Measurements from ENCODE around the gene GRIK3.

The GRIK3 gene

DNA sequence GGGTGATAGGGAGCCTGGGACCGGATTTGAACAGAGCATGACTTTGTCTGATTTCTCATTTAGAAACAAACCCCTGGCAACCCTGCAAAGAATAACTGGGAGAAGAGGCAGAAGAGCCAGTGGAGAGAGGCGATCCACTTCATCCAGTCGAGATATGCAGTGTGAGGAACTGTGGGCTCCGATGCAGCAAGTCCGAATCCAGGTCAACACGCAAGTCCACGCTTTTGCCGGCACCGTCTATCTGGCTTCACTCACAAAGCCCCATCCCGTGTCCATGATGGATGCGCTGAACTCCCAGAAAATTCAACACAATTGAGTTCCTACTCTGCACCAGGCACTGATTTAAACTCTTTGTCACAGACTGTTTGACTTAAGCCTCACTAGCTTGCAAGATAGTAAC lies 191.3 kb downstream of the GRIK3 start:
- no peak overlapping the region for H3K27ac ChIP-seq (ENCODE audit: low read length)
- H3K9me3 ChIP-seq (ENCODE audit: control insufficient read depth, low read depth, low read length), result no peaks in the 10 kb centered on the region
- H3K4me3 ChIP-seq (ENCODE audit: low read length), result no peak overlapping the region
- no peak overlapping the region for H3K9ac ChIP-seq (ENCODE audit: low read length)
- peaks cover 26% of the 10 kb centered on the region for H3K4me1 ChIP-seq (ENCODE audit: control insufficient read depth, low read depth, low read length)
- no peaks in the 10 kb centered on the region for H3K36me3 ChIP-seq (ENCODE audit: control insufficient read depth, low read depth, low read length)
- H3K27me3 ChIP-seq (ENCODE audit: control insufficient read depth, insufficient read depth, low read length), result no peaks in the 10 kb centered on the region

DNA sequence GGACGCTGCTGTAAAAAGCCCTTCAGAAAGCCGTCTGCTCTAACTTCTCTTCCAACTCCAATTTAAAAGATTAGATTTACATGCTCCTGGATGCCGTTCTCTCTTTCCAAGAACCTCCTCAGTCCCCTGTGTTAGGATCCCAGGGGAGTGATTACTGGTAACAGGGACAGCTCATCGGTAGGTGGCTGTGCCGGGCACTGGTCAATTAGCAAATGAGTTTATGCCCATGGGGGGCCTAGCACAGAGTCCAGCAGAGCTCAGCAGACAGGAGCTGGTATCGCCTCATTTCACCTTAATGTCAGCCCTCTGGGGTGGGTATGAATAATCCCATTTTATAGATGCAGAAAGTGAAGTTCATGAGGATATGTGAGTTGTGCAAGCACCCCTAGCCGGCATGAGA lies 191.9 kb downstream of the GRIK3 start:
- Histone ChIP-seq H3K27ac (ENCODE audit: low read length) (no peak overlapping the region), H3K9me3 (ENCODE audit: control insufficient read depth, low read depth, low read length) (no peaks in the 10 kb centered on the region), H3K27me3 (ENCODE audit: control insufficient read depth, insufficient read depth, low read length) (no peaks in the 10 kb centered on the region), H3K9ac (ENCODE audit: low read length) (no peak overlapping the region), H3K4me3 (ENCODE audit: low read length) (no peak overlapping the region), H3K36me3 (ENCODE audit: control insufficient read depth, low read depth, low read length) (no peaks in the 10 kb centered on the region), H3K4me1 (ENCODE audit: control insufficient read depth, low read depth, low read length) (peaks cover 21% of the 10 kb centered on the region)

DNA sequence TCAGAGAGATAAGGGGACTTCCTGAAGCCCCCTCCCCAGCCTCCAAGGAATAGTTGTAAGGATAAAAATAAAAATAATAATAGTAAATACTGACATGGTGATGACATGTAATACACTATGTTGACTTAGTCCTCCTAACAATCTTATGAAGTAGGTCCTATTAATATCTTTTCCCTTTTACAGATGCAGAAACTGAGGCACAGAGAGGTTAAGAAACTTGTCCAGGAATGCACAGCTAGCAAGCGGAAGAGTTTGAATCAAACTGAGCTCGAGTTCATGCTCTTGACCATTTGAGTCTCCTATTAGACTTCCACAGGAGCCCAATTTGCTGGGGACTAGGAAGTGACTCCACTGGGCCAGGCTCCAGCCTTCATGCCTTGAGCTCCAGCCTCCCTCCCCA lies 194.8 kb downstream of the GRIK3 start:
- Histone ChIP-seq H3K9ac (ENCODE audit: low read length) (no peak overlapping the region), H3K36me3 (ENCODE audit: control insufficient read depth, low read depth, low read length) (no peaks in the 10 kb centered on the region), H3K4me1 (ENCODE audit: control insufficient read depth, low read depth, low read length) (peaks cover 10% of the 10 kb centered on the region), H3K27ac (ENCODE audit: low read length) (no peak overlapping the region), H3K9me3 (ENCODE audit: control insufficient read depth, low read depth, low read length) (no peaks in the 10 kb centered on the region), H3K27me3 (ENCODE audit: control insufficient read depth, insufficient read depth, low read length) (no peaks in the 10 kb centered on the region), H3K4me3 (ENCODE audit: low read length) (no peak overlapping the region)

DNA sequence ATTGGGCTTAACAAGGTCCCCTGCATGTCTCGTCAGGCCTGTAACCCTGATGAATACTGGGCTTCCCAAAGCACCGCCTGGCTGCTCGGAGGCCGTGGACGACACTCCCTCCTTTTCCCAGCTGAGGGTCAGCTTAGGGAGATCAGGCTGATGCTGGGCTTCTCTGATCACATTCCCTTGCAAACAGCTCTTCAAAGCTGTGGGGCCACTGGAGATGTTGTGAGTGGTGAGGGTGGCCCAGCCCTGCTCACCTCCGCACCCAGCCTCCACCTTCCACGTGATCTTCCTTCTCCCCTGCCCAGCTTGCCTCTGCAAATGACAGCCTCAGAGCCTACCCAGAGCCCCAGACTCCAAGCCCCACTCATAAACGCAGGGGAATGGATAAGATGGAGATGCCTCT lies 195.4 kb downstream of the GRIK3 start:
- Histone ChIP-seq H3K4me3 (ENCODE audit: low read length) (no peak overlapping the region), H3K4me1 (ENCODE audit: control insufficient read depth, low read depth, low read length) (peaks cover 10% of the 10 kb centered on the region), H3K36me3 (ENCODE audit: control insufficient read depth, low read depth, low read length) (no peaks in the 10 kb centered on the region), H3K9me3 (ENCODE audit: control insufficient read depth, low read depth, low read length) (no peaks in the 10 kb centered on the region), H3K27ac (ENCODE audit: low read length) (no peak overlapping the region), H3K9ac (ENCODE audit: low read length) (no peak overlapping the region), H3K27me3 (ENCODE audit: control insufficient read depth, insufficient read depth, low read length) (no peaks in the 10 kb centered on the region)

DNA sequence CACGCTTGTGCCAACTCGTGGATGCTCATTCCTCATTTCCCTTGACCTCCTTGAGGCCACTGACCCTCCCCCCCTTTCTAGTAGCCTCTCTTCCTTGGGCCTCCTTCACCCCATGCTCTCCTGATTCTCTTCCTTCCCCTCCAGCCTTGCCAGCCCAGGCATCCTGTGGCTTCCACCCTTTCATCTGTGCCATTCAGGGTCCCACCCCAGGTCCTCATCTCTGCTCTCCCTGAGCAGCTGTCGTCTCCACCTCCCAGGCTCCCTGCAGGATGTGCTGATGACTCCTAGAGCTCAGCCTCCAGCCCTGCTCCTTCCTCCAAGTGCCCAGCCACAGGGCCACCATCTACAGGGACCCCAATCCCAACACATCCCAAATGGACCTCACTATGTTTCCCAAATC lies 197.4 kb downstream of the GRIK3 start:
- Histone ChIP-seq H3K36me3 (ENCODE audit: control insufficient read depth, low read depth, low read length) (no peaks in the 10 kb centered on the region), H3K9me3 (ENCODE audit: control insufficient read depth, low read depth, low read length) (no peaks in the 10 kb centered on the region), H3K9ac (ENCODE audit: low read length) (no peak overlapping the region), H3K27ac (ENCODE audit: low read length) (no peak overlapping the region), H3K27me3 (ENCODE audit: control insufficient read depth, insufficient read depth, low read length) (no peaks in the 10 kb centered on the region), H3K4me1 (ENCODE audit: control insufficient read depth, low read depth, low read length) (peaks cover 3% of the 10 kb centered on the region), H3K4me3 (ENCODE audit: low read length) (no peak overlapping the region)

DNA sequence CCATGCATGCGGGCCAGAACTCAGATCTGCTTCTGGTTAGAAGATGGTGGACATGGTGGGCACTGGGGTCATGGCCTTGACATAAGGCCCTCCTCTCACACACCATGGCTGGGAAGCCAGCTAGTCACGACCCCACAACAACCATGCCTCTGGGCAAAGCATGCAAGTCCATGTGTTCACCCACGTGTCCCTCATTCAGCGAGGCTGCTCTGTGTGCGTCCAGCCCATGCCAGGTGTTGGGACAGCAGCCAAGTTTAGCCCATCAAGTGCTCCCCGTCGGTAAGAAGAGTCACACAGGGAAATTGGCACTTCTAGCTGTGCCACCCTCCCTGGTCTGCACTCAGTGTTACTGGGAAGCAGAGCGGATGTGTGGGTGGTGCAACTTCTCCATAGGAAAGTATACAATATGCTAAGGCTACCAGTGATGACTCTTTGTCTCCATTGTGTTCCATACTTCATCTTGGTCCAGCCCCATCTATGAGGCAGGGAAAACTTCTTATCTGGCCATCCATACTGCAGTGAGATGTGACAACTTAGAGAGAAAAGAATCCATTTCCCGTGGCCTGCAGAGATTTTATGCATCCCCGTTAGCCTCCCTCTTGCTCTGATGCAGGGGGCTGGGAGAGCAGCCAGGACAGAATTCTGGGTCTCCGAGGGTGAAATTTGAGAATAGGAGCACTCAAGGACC lies 198.0 kb downstream of the GRIK3 start:
- H3K27me3 ChIP-seq (ENCODE audit: control insufficient read depth, insufficient read depth, low read length), result no peaks in the 10 kb centered on the region
- no peak overlapping the region for H3K9ac ChIP-seq (ENCODE audit: low read length)
- no peaks in the 10 kb centered on the region for H3K4me1 ChIP-seq (ENCODE audit: control insufficient read depth, low read depth, low read length)
- H3K4me3 ChIP-seq (ENCODE audit: low read length), result no peak overlapping the region
- no peak overlapping the region for H3K27ac ChIP-seq (ENCODE audit: low read length)
- H3K36me3 ChIP-seq (ENCODE audit: control insufficient read depth, low read depth, low read length), result no peaks in the 10 kb centered on the region
- H3K9me3 ChIP-seq (ENCODE audit: control insufficient read depth, low read depth, low read length), result no peaks in the 10 kb centered on the region

DNA sequence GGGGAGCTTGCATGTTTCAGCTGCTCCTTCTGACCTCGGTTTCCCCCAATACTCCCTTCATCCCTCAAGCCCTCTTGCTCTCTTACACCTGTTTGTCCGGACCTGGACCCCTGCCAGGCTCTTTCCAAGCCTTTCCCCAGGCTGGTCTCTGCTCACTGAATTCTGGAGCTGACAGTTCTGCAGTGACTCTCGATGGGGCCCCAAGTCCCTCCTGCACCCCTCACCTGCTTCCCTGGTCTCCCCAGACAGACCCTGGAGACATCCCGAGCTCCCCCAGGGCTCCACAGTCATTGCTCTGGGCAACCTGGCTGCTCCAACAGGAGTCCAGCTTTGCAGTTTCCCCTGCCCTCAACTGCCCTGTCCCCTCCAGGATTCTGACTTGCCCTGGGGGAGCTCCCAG lies 198.6 kb downstream of the GRIK3 start:
- H3K27me3 ChIP-seq (ENCODE audit: control insufficient read depth, insufficient read depth, low read length), result no peaks in the 10 kb centered on the region
- H3K9ac ChIP-seq (ENCODE audit: low read length), result no peak overlapping the region
- no peak overlapping the region for H3K4me3 ChIP-seq (ENCODE audit: low read length)
- H3K27ac ChIP-seq (ENCODE audit: low read length), result no peak overlapping the region
- H3K4me1 ChIP-seq (ENCODE audit: control insufficient read depth, low read depth, low read length), result no peaks in the 10 kb centered on the region
- no peaks in the 10 kb centered on the region for H3K9me3 ChIP-seq (ENCODE audit: control insufficient read depth, low read depth, low read length)
- no peaks in the 10 kb centered on the region for H3K36me3 ChIP-seq (ENCODE audit: control insufficient read depth, low read depth, low read length)

DNA sequence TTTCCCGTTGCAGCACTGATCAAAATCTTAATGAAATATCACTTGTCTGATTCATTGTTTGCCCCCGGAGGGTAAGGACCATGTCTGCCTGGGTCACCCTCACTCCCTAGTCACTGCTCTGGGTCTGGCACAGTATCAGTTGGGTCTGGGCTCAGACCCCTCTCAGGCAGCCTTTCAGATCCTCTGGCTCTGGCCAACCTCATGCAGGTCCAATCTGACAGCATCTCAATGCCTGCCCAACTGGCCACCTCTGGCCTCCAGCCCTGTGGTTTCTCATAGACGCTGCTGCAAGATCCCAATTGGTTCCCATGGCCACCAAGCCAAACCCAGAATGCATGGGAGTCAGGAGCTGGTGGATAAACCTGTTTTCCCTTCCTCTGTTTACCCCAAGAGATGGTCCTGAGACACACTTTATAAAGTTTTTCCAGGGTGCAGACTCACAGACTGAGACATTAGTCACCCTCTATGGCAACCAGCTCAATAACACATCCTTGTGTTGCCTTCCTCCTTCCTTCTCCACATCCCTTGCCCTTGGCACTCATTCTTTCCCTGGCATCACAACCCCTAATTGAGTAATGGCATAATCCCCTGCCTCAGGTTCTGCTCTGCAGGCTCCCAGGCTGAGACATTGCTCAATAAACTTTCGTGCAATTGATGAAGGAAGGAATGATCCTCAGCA lies 199.2 kb downstream of the GRIK3 start:
- Histone ChIP-seq H3K4me3 (ENCODE audit: low read length) (no peak overlapping the region), H3K36me3 (ENCODE audit: control insufficient read depth, low read depth, low read length) (no peaks in the 10 kb centered on the region), H3K4me1 (ENCODE audit: control insufficient read depth, low read depth, low read length) (no peaks in the 10 kb centered on the region), H3K27me3 (ENCODE audit: control insufficient read depth, insufficient read depth, low read length) (no peaks in the 10 kb centered on the region), H3K9ac (ENCODE audit: low read length) (no peak overlapping the region), H3K27ac (ENCODE audit: low read length) (no peak overlapping the region), H3K9me3 (ENCODE audit: control insufficient read depth, low read depth, low read length) (no peaks in the 10 kb centered on the region)

DNA sequence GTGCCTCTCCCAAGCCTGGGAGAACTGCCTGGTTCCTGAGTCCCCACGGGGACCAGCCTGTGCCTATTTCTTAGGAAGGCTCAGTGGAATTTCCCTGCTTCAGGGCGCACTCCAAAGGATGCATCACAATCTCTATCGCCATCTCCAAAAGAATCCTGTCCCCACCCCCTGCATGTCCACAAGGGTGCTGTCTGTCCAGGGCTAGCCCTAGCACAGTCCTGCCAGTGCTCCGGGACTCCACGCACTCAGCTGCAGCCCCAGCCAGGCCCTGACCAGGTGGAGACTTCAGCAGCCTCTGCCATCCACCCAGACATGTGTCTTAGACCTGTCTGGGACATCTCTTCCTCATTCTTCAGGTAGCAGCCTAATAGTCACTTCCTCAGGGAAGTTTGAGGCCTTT lies 199.7 kb downstream of the GRIK3 start:
- no peaks in the 10 kb centered on the region for H3K9me3 ChIP-seq (ENCODE audit: control insufficient read depth, low read depth, low read length)
- H3K27ac ChIP-seq (ENCODE audit: low read length), result no peak overlapping the region
- no peaks in the 10 kb centered on the region for H3K4me1 ChIP-seq (ENCODE audit: control insufficient read depth, low read depth, low read length)
- H3K27me3 ChIP-seq (ENCODE audit: control insufficient read depth, insufficient read depth, low read length), result no peaks in the 10 kb centered on the region
- no peaks in the 10 kb centered on the region for H3K36me3 ChIP-seq (ENCODE audit: control insufficient read depth, low read depth, low read length)
- no peak overlapping the region for H3K9ac ChIP-seq (ENCODE audit: low read length)
- H3K4me3 ChIP-seq (ENCODE audit: low read length), result no peak overlapping the region

DNA sequence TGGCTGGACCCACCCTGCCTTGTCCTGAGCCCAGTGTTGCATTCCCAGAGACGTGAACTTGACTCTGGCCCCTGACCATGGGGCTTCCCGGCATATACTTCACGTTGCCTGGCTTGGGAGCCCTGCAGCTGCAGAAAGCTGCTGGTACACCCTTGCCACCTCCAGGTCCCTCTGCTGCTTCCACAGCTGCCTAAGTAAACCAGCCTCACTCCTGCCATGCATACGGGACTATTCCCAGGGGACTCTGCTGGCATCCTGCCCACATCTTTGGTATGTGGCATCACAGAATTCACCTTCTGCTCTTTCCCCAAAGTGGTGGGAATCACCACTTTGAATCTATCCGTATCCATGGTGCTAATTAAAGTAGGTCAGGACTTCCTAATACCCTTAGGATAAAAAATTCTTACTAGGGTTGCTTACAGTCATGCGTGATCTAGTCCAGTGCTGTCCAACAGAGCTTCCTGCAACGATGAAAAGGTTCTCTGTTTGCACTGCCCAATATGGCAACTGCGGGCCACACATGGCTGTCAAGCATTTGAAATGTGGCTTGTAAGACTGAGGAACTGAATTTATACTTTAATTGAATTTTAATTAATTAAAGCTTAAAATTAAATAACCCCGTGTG lies 203.0 kb downstream of the GRIK3 start:
- no peak overlapping the region for H3K27ac ChIP-seq (ENCODE audit: low read length)
- no peaks in the 10 kb centered on the region for H3K27me3 ChIP-seq (ENCODE audit: control insufficient read depth, insufficient read depth, low read length)
- H3K4me3 ChIP-seq (ENCODE audit: low read length), result no peak overlapping the region
- no peaks in the 10 kb centered on the region for H3K36me3 ChIP-seq (ENCODE audit: control insufficient read depth, low read depth, low read length)
- H3K9me3 ChIP-seq (ENCODE audit: control insufficient read depth, low read depth, low read length), result no peaks in the 10 kb centered on the region
- H3K4me1 ChIP-seq (ENCODE audit: control insufficient read depth, low read depth, low read length), result no peaks in the 10 kb centered on the region
- H3K9ac ChIP-seq (ENCODE audit: low read length), result no peak overlapping the region

DNA sequence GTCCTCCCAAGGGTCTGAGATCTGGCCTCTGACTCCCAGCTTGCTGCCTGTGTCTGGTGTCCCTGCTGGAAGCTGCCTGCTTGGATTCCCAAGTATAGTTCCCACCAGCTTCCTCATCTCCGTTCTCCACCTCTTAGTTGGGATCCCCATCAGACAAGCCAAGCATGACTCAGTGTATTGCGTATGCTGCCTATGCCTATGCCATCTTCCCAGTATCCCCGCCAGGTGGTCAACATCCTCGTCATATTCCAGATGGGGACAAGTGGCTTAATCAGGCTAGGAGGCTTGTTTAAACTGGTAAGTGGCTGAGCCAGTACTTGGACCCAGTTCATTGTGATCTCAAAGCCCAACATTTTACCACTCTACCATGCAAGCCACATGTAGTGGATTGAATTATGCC lies 204.4 kb downstream of the GRIK3 start:
- peaks cover under 1% of the 10 kb centered on the region for H3K4me1 ChIP-seq (ENCODE audit: control insufficient read depth, low read depth, low read length)
- no peaks in the 10 kb centered on the region for H3K27me3 ChIP-seq (ENCODE audit: control insufficient read depth, insufficient read depth, low read length)
- H3K9ac ChIP-seq (ENCODE audit: low read length), result no peak overlapping the region
- no peaks in the 10 kb centered on the region for H3K36me3 ChIP-seq (ENCODE audit: control insufficient read depth, low read depth, low read length)
- no peak overlapping the region for H3K4me3 ChIP-seq (ENCODE audit: low read length)
- H3K9me3 ChIP-seq (ENCODE audit: control insufficient read depth, low read depth, low read length), result no peaks in the 10 kb centered on the region
- no peak overlapping the region for H3K27ac ChIP-seq (ENCODE audit: low read length)

DNA sequence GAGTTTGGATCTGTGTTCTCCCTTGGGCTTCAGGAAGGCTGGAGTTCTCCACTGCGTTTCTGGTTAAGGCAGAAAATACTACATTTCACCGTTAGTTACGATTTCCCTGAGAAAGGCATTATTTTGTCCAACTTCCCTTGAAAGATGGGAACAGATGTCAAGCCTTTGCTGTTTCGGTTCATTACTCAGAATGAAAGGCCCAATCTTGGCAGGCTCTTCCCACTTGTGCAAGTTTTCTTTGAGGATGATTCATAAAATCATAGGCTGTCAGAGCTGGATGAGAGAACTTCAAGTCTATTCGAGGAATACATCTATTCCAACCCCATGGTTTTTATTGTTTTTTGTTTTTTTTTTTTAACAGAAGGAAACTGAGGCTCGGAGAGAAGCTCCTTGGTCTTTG lies 205.2 kb downstream of the GRIK3 start:
- Histone ChIP-seq H3K4me1 (ENCODE audit: control insufficient read depth, low read depth, low read length) (peaks cover 8% of the 10 kb centered on the region), H3K9me3 (ENCODE audit: control insufficient read depth, low read depth, low read length) (no peaks in the 10 kb centered on the region), H3K9ac (ENCODE audit: low read length) (no peak overlapping the region), H3K27ac (ENCODE audit: low read length) (no peak overlapping the region), H3K36me3 (ENCODE audit: control insufficient read depth, low read depth, low read length) (no peaks in the 10 kb centered on the region), H3K4me3 (ENCODE audit: low read length) (no peak overlapping the region), H3K27me3 (ENCODE audit: control insufficient read depth, insufficient read depth, low read length) (no peaks in the 10 kb centered on the region)
